ENCODE data around the gene FAM110D. TPM values are rescaled to one million over a fixed set of nuclear protein-coding genes. Genes with fewer than 3 reads are reported as not detected.

The FAM110D gene
- total RNA-seq = 0.31 TPM

GRCh38 chr1:26158908-26159742, at the start of gene FAM110D:
Gene FAM110D, plus strand, starts transcription at chr1:26159079. Its CDS starts 2,213 bp downstream, at chr1:26161292.

GRCh38 chr1:26111530-26112406, 47.1 kb upstream of the FAM110D start, which contains the start of gene PDIK1L:
Gene PDIK1L, plus strand, starts transcription at chr1:26111824. Its CDS starts 2,485 bp downstream, at chr1:26114309.

DNA sequence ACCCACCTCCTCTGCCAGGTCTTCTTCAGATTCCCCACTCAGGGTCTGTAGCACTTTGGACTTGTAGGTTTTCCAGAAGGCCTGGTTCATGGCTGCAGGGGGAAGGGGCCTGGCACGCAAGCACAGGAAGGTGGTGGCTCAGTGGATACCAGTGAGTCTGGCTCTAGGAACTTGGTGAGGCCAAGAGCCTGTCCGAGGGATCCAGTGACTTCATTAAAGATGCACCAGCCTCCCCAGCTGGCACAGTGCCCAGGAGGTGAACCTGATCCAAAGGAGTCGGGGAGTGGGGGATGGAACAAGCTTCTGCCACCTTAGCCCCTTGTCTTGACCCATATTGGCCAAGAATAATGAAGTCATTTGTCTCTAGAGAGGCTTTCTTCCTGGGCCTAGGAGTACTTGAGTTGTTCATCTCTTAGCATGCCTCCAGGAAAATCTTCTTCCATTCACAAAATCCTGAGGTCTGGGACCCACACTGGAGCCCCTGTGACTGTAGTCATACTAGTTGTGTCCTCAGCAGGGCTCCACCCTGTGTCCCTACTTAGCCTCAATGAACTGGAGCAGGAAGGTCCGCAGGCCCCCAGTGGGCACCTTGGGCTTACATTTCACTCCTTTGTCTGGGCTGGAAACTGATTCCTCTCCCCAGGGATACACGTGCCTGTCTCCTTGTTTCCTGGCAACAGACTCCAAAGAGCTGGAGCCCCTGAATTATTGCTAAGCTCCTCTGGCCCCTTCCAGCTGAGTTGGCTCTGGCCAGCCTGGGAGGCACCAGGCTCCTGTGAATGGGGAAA, 9.7 kb downstream of the FAM110D start, which contains the start of gene C1orf232:
TSS of gene C1orf232 (minus strand) at position 554 of the 788 bp plus-strand sequence. CDS start at position 90, 464 bp downstream.

GRCh38 chr1:26169669-26170471, 11.0 kb downstream of the FAM110D start, which contains the start of gene ZNF593:
Gene ZNF593, plus strand, starts transcription at chr1:26169908. Its CDS starts 76 bp downstream, at chr1:26169984.

GRCh38 chr1:26171084-26172072, 12.5 kb downstream of the FAM110D start, which contains the start of gene ZNF593OS:
Gene ZNF593OS, minus strand, starts transcription at chr1:26171832. Its CDS starts 171 bp downstream, at chr1:26171661.

GRCh38 chr1:26177182-26177684, 18.4 kb downstream of the FAM110D start, which contains the start of gene CNKSR1:
Gene CNKSR1, plus strand, starts transcription at chr1:26177491. Its CDS starts 57 bp downstream, at chr1:26177548.

DNA sequence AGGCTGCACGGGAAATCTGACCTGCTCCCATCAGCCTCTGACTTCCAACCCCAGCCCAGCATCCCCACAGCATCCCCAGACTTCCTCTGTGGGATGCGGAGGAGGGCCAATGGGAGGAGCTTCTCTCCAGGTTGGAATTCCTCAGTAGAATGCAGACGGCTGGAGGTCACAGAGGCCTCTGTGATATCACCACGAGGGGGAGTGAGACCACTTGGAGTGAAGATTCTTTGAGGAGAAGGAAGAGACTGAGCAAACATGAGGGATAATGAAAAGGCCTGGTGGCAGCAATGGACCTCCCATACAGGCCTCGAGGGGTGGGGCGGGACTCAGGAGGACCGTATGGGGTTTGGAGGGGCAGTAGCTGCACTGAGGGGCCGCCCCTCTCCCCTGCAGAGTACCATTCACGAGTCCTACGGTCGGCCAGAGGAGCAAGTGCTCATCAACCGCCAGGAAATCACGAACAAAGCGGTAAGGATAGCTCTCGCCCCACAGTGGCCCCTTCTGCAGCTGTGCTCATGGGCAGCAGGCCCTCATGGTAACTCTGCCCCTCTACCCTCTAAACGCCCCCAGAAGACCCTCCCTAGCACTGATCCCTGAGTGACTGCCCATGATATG, 31.6 kb downstream of the FAM110D start, which contains the start of gene CATSPER4:
TSS of gene CATSPER4 (plus strand) at position 230 of the 615 bp plus-strand sequence. CDS start at position 256, 26 bp downstream.

Other genes with a start within 250 kb of the FAM110D start
- 5.6 TPM for gene PAFAH2, start 161.0 kb upstream of the FAM110D start, total RNA-seq
- gene EXTL1, start 137.3 kb upstream of the FAM110D start, total RNA-seq = 2.2 TPM
- not detected for gene SLC30A2, start 113.0 kb upstream of the FAM110D start, total RNA-seq
- gene TRIM63, start 91.4 kb upstream of the FAM110D start, total RNA-seq = not detected
- 61.3 TPM for gene PDIK1L, start 47.3 kb upstream of the FAM110D start, total RNA-seq
- not detected for gene C1orf232, start 9.9 kb downstream of the FAM110D start, total RNA-seq
- 13.1 TPM for gene ZNF593, start 10.8 kb downstream of the FAM110D start, total RNA-seq
- not detected for gene ZNF593OS, start 12.8 kb downstream of the FAM110D start, total RNA-seq
- 7.2 TPM for gene CNKSR1, start 18.4 kb downstream of the FAM110D start, total RNA-seq
- gene CATSPER4, start 31.5 kb downstream of the FAM110D start, total RNA-seq = not detected
- gene CEP85, start 75.1 kb downstream of the FAM110D start, total RNA-seq = 19.4 TPM
- gene SH3BGRL3, start 121.0 kb downstream of the FAM110D start, total RNA-seq = 16.6 TPM
- 9.7 TPM for gene UBXN11, start 147.6 kb downstream of the FAM110D start, total RNA-seq
- not detected for gene CD52, start 158.9 kb downstream of the FAM110D start, total RNA-seq
- 0.63 TPM for gene CRYBG2, start 195.1 kb downstream of the FAM110D start, total RNA-seq
- gene ZNF683, start 213.7 kb downstream of the FAM110D start, total RNA-seq = not detected

All from parietal lobe (tissue), 1 donor.